Keratinocyte (primary cell): Measurements from ENCODE around the gene ZNF79. TPM values are rescaled to one million over a fixed set of nuclear protein-coding genes. Genes with fewer than 3 reads are reported as not detected.
A peak's percentile ranks its signal among the peaks of the same experiment; 100 is the strongest.

ENCODE experiments used
- DNase-seq: peaks from one replicate; pipeline ENCODE4 v3.0.0-alpha.2; 2011; ENCODE audit warnings: low read depth, missing footprints, low spot score
- FAIRE-seq: peaks from 2 replicates; lab custom pipeline; 2011; peaks lifted over from hg19 to GRCh38; lab: Jason Lieb, UNC
- H2AFZ ChIP-seq: 2 replicates; pipeline ENCODE4 v1.6.0; 2012; ENCODE audit warnings: low read length, control low read depth, inconsistent platforms; ENCODE audit not compliant: control insufficient read depth
- H3K27ac ChIP-seq: 2 replicates; pipeline ENCODE4 v1.5.1; 2011; ENCODE audit warnings: low read length; ENCODE audit not compliant: control insufficient read depth, insufficient read depth
- H3K27me3 ChIP-seq: 3 replicates; pipeline ENCODE4 v1.6.0; 2011; ENCODE audit warnings: low read length; ENCODE audit not compliant: control insufficient read depth, insufficient read depth; ENCODE audit errors: extremely low read depth
- H3K36me3 ChIP-seq, 2 experiments: 2 replicates in 1 of 2; 3 replicates in 1 of 2; pipeline ENCODE4 v1.5.1; 2011; ENCODE audit warnings: low read length in 2 of 2, mild to moderate bottlenecking in 1 of 2; ENCODE audit not compliant: control insufficient read depth in 2 of 2, insufficient read depth in 2 of 2; ENCODE audit errors: extremely low read depth in 1 of 2
- H3K4me1 ChIP-seq: 3 replicates; pipeline ENCODE4 v1.5.1; 2011; ENCODE audit warnings: low read length; ENCODE audit not compliant: control insufficient read depth, insufficient read depth; ENCODE audit errors: extremely low read depth
- H3K4me2 ChIP-seq: 3 replicates; pipeline ENCODE4 v1.6.0; 2011; ENCODE audit warnings: low read depth, low read length; ENCODE audit not compliant: control insufficient read depth, insufficient read depth; ENCODE audit errors: extremely low read depth
- H3K4me3 ChIP-seq, 3 experiments: fragments of 200-600 bp in 1 of 3; sonication (generic) in 1 of 3; 2 replicates in 2 of 3; 3 replicates in 1 of 3; pipeline ENCODE4 v1.5.1; 2011 to 2016; ENCODE audit warnings: low read length in 3 of 3, mild to moderate bottlenecking in 3 of 3, control low read depth in 2 of 3, inconsistent platforms in 1 of 3, low read depth in 1 of 3, mixed read lengths in 1 of 3, mixed run types in 1 of 3, moderate library complexity in 1 of 3; ENCODE audit not compliant: control insufficient read depth in 2 of 3, insufficient read depth in 2 of 3; ENCODE audit errors: extremely low read depth in 1 of 3
- H3K79me2 ChIP-seq: 2 replicates; pipeline ENCODE4 v1.6.0; 2012; ENCODE audit warnings: low read length; ENCODE audit not compliant: control insufficient read depth, insufficient read depth
- H3K9ac ChIP-seq: 3 replicates; pipeline ENCODE4 v1.6.0; 2011; ENCODE audit warnings: low read length; ENCODE audit not compliant: control insufficient read depth, insufficient read depth; ENCODE audit errors: extremely low read depth
- H3K9me1 ChIP-seq: 3 replicates; pipeline ENCODE4 v1.6.0; 2011; ENCODE audit warnings: low read length; ENCODE audit not compliant: control insufficient read depth, insufficient read depth; ENCODE audit errors: extremely low read depth
- H3K9me3 ChIP-seq: 2 replicates; pipeline ENCODE4 v1.5.1; 2012; ENCODE audit warnings: low read depth, low read length; ENCODE audit not compliant: control insufficient read depth
- H4K20me1 ChIP-seq: 3 replicates; pipeline ENCODE4 v1.6.0; 2011; ENCODE audit warnings: low read length; ENCODE audit not compliant: control insufficient read depth, insufficient read depth; ENCODE audit errors: extremely low read depth
- EZH2 ChIP-seq: IDR thresholded peaks from one replicate; pipeline ENCODE4 v1.6.1; 2012; ENCODE audit warnings: inconsistent platforms, mild to moderate bottlenecking, low read length, moderate library complexity
- dilution Hi-C: fragments of 300-500 bp; cut with MboI; formaldehyde crosslinking; loops from one replicate; pipeline ENCODE4 v1.7.0; 2020; ENCODE audit warnings: low sequenced_read_pairs; ENCODE audit not compliant: extremely low pct_ligation_motif_present
- polyA plus RNA-seq, 5 experiments: library from polyadenylated mRNA; depleted of rRNA in 3 of 5; stranded (reverse) in 3 of 5; stranded (forward) in 1 of 5; unstranded in 1 of 5; fragments of >200 nt; gene quantifications; 1 replicate in 1 of 5; 2 replicates in 3 of 5; 3 replicates in 1 of 5; pipeline versions ENCODE4 v1.2.1 to v1.2.3, GENCODE V29; 2011 to 2012; ENCODE audit warnings: missing spikeins in 2 of 5, low read depth in 1 of 5, low replicate concordance in 1 of 5
- TF ChIP-seq, protein P1 (sequence below), 3 experiments: IDR thresholded peaks in 1 of 3; conservative IDR thresholded peaks in 1 of 3; optimal IDR thresholded peaks in 1 of 3; 2 replicates in 2 of 3; 3 replicates in 1 of 3; pipeline versions ENCODE3 to v1.5.1; 2011; ENCODE audit warnings: low read length in 3 of 3, mild to moderate bottlenecking in 3 of 3, moderate library complexity in 2 of 3, control low read depth in 1 of 3, inconsistent platforms in 1 of 3; ENCODE audit not compliant: insufficient read depth in 2 of 3; ENCODE audit errors: extremely low read depth in 1 of 3

Gene ZNF79
- polyA plus RNA-seq, 1 donor (not counting 4 experiments of a cell fraction or from before 2014, with no cell fraction given) = 4.8 TPM

DNA sequence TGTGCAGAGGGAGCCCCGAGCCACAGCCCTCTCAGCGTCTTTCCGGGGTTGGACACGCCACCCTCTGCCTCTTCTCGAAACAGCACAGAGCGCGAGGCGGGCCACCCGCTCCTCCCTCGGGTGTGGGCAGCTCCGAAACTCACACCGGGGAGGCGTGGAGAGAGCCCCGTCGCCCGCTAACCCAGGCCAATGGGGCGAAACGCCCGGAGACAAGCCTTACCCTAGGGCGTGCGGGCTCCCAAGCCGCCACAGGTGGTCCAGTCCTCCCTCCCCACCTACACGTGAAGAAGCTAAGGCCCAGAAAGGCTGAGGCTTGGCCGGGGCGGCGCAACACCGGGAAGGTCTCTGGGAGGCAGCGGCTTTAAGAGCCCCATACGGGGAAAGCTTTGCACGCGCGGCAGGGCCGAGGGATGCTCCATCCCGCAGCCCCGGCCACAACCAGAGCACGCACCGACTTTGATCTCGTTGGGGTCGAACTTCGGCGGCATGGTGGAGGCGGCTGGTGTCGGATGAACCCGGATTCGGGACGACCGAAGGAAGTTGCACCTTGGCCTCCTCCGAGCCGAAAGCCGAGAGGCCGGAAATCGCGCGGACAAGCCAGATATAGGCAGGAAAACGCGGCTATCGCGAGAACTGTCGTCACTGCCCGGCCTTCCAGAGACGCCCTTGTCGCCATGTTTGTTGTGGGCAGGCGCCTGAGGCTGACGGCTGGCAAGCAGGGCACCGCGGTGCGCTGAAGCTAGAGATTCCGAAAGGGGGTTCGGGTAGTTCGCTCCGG lies 26.8 kb downstream of the ZNF79 start, which contains the start of the genes LRSAM1 and RPL12:
TSS of gene LRSAM1 (plus strand) at position 681 of the 778 bp plus-strand sequence. CDS start 3,018 bp downstream, outside the sequence.
TSS of gene RPL12 (minus strand) at position 577 of the 778 bp plus-strand sequence. CDS start at position 488, 89 bp downstream.
- H3K79me2 ChIP-seq = peaks cover 35% of the 10 kb centered on the region
- peaks cover 33 to 55% of the 10 kb centered on the region in 2 experiments for H3K36me3 ChIP-seq
- FAIRE-seq = peak; percentile 68

DNA sequence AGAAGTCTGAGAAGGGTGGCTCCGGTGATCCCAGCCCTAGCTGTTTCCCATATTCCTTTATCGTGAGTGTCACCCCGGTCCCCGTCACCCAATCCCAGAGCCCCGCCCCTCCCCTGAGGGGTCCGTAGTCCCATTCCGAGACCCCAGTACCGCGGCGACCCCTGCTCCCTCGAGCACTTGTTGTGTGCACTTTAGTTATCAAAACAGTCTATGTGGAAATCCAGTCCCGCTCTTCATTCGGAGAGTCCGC lies 27.4 kb downstream of the ZNF79 start:
- H3K9me3 ChIP-seq = no peaks in the 10 kb centered on the region
- H3K4me2 ChIP-seq = peak overlapping the region; percentile 80
- H3K79me2 ChIP-seq = peaks cover 35% of the 10 kb centered on the region
- dilution Hi-C loops = no loop called here
- peaks cover 32 to 50% of the 10 kb centered on the region in 2 experiments for H3K36me3 ChIP-seq
- peak overlapping the region; percentile 89 to 100 (median 98) for H3K4me3 ChIP-seq
- peak overlapping the region; percentile 94 for H3K9ac ChIP-seq
- H4K20me1 ChIP-seq = peaks cover 42% of the 10 kb centered on the region
- peaks cover 18% of the 10 kb centered on the region for H3K4me1 ChIP-seq
- no peaks in the 10 kb centered on the region for H3K27me3 ChIP-seq
- H3K27ac ChIP-seq = peak overlapping the region; percentile 89
- H2AFZ ChIP-seq = peak overlapping the region; percentile 89
- peaks cover 4% of the 10 kb centered on the region for H3K9me1 ChIP-seq
- FAIRE-seq = no peak
- no peak for TF ChIP-seq EZH2
- TF ChIP-seq, protein P1, sequence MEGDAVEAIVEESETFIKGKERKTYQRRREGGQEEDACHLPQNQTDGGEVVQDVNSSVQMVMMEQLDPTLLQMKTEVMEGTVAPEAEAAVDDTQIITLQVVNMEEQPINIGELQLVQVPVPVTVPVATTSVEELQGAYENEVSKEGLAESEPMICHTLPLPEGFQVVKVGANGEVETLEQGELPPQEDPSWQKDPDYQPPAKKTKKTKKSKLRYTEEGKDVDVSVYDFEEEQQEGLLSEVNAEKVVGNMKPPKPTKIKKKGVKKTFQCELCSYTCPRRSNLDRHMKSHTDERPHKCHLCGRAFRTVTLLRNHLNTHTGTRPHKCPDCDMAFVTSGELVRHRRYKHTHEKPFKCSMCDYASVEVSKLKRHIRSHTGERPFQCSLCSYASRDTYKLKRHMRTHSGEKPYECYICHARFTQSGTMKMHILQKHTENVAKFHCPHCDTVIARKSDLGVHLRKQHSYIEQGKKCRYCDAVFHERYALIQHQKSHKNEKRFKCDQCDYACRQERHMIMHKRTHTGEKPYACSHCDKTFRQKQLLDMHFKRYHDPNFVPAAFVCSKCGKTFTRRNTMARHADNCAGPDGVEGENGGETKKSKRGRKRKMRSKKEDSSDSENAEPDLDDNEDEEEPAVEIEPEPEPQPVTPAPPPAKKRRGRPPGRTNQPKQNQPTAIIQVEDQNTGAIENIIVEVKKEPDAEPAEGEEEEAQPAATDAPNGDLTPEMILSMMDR (optimal IDR thresholded peaks at IDR 0.05 in 1 of 3, IDR thresholded peaks at IDR 0.05 in 1 of 3, conservative IDR thresholded peaks at IDR 0.05 in 1 of 3; ENCODE audit: extremely low read depth in 1 of 3, insufficient read depth in 2 of 3, low read length in 3 of 3) = no peak
- no peak for DNase-seq

More for the DNA sequence above, 26.8 kb downstream of the ZNF79 start, which contains the start of the genes LRSAM1 and RPL12:
- Histone ChIP-seq H3K4me3 (peak within 1 kb of the TSS; percentile 89 to 100 (median 98)), H3K9me3 (no peaks in the 10 kb centered on the region), H3K27me3 (no peaks in the 10 kb centered on the region), H3K27ac (peak within 1 kb of the TSS; percentile 89), H3K9ac (peak within 1 kb of the TSS; percentile 94), H4K20me1 (peaks cover 47% of the 10 kb centered on the region), H3K4me1 (peaks cover 18% of the 10 kb centered on the region), H3K4me2 (peak within 1 kb of the TSS; percentile 98), H2AFZ (peak within 1 kb of the TSS; percentile 89), H3K9me1 (peaks cover 4% of the 10 kb centered on the region)
- TF ChIP-seq EZH2 = no peak
- TF ChIP-seq, protein P1 (optimal IDR thresholded peaks at IDR 0.05 in 1 of 3, IDR thresholded peaks at IDR 0.05 in 1 of 3, conservative IDR thresholded peaks at IDR 0.05 in 1 of 3; ENCODE audit: extremely low read depth in 1 of 3, insufficient read depth in 2 of 3, low read length in 3 of 3) = no peak
- dilution Hi-C loops = no loop called here
- peak; percentile 83 for DNase-seq
